HG02885 (cell line): ENCODE results near the gene MRPL14.

ENCODE experiments used
- ATAC-seq: cut with Tn5 transposase; IDR thresholded peaks from one replicate; pipeline ENCODE4 v1.9.1; 2021; ENCODE audit warnings: mild to moderate bottlenecking; ENCODE audit not compliant: unreplicated experiment, poor library complexity

The MRPL14 gene

DNA sequence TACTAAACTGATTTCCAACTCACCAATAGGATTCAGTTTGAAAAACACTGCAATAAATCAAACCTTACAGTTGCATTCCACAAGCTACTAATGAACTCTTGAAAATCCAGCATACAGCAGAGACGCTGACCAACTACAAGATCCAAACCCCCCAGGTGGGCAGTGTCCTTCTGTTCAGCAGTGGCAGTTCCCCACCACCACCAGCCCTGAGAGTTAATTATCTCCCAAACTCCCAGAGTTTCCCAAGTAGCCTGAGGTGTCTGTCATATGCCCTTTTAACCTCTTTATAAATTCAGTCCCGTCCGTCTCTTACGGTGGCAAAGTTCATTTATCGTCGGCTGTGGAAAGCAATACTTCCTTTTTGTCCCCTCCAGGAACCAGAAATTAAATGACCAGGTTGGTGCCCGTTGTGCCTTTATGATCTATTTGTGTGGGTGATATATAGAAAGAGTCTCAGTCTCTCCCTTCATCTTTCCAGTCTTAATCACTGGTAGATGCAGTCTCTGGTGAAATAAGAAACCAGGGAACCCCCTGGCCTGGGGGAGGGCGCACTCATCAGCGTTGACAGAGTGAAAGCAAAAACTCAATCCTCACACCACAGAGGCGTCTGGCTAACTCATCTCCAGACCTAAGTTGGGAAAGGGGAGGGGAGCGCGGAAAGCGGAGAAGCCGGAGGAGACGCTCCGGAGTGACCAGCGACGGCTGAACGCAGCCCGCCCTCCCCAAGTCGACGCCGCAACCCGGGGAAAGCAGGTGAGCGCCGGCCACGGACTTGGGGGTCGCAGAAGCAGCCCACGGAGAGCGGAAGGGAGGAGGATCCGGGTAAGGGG, 717 bp downstream of the MRPL14 start:
- ATAC-seq: peak; percentile 31

DNA sequence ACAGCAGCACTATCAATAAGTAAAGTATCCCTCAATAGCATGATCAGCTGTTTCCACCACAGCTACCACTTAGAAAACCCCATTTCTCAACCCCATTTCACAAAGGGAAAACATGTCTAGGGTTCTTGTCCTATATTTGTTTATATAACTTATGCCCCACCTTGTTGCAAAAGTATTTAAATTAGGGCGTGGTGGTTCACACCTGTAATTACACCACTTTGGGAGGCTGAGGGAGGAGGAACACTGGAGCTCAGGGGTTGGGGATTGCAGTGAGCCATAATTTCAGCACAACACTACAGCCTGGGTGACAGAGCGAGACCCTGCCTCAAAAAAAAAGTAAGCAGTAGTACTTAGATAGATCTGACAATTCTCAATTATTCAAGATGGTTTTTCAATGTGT, 3.7 kb downstream of the MRPL14 start:
- no peak for ATAC-seq

- ATAC-seq: no peak
Observed at GRCh38 chr6:44122801-44123200, 4.5 kb downstream of the MRPL14 start.

GRCh38 chr6:44120692-44121443, 6.4 kb downstream of the MRPL14 start:
- ATAC-seq: no peak

DNA sequence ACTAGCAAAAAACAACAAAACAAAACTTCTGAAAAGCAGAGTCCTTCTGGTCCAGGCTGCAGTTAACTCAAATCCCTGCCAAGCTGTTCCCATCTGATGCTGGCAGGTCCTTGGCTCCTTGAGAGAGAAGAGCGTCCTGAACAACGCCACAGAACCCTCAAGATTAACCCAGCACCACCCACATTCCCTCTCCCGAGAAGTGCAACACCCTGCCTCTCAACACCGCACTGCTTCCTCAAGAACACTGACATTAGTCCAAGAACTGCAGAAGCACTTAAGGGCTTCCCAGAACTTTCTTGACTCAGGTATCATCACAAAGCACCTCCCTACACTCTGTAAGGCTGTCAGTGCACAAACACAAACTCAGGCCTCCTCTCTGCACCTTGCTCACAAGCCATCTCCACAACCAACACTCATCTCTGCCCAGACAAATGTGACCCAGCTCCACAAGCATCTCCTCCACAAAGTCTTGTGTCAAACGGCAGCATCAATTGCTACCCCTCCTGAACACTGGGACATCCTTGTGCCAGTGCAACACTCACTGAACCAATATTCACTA, 7.5 kb downstream of the MRPL14 start:
- ATAC-seq: no peak

GRCh38 chr6:44117397-44118128, 9.7 kb downstream of the MRPL14 start:
- no peak for ATAC-seq

DNA sequence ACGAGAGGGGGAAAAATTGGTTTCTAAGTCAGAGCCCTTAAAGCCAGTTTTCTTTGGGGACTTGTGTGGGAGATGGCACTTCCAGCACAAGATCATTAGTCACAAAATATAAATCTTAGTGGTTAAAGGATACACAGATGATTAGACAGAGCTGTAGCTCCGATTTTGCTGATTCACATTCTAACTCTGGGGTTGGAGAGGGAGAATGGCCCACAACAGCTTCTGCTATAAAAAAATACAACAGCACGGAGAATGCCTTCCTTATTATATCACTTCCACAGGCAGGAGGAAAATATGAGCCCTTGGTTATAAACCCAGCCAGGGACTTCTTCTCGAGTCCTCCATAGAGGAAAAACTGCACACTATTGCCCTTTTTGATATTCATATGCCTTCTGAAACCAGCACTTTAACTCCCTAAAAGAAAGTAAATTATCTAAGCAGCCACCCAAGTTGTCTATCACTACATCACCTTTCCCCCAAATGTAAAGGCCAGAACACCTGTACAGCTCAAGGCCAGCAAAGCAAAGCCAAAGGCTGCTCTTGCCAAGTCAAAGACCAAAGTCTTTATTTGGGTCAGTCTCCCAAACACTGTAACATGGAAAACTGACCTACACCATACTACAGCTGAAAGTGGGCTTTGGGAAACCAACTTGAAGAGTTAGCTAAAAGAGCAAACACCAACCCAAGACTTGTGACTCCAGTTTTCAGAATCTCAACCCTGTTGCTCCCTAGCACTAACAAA, 10.4 kb downstream of the MRPL14 start:
- no peak for ATAC-seq

- ATAC-seq: no peak
Observed at GRCh38 chr6:44115866-44116265, 11.4 kb downstream of the MRPL14 start.

GRCh38 chr6:44113414-44113813, 13.8 kb downstream of the MRPL14 start:
- no peak for ATAC-seq

DNA sequence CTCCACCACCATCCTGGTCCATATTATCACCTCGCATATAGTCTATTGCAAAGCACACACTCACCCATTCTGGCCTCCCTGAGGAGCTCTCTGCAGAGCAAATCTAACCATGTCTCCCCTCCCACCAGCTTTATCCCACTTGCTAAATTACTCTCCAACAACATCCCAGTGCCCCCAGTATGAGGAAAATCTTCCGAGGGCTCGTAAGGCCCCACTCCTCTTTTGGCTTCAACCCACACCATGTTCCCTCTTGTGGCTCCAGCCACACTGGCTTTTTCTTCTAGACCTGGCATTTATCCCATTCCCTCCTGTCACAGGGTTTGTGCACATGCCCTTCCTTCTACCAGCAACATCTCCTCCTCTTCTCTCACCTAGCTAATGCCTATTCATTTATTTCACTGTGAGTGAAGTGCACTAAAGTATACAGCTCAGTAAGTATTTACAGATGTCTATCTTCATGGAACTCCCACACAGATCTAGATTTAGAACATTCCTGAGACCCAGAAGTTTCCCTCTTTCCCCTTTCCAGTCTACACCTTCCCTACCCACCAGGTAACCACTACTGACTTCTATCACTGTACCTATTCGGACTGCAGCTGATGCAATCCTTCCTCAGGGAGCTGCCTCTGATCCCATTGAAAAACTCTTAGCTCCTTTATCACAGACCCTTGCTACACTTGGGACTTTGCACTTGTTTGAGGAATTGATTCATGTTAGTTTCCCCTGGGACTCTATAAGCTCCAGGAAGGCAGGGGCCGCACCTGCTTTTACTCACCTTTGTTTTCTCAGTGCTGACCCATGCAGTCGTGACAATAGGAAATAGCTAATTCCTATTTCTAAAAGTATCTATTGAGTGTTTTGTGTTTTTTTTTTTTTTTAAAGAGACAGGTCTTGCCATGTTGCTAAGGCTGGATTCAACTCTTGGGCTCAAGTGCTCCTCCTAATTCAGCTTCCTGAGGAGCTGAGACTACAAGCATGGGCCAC, 15.5 kb downstream of the MRPL14 start:
- no peak for ATAC-seq

- ATAC-seq: no peak
Observed at GRCh38 chr6:44110966-44111365, 16.3 kb downstream of the MRPL14 start.

DNA sequence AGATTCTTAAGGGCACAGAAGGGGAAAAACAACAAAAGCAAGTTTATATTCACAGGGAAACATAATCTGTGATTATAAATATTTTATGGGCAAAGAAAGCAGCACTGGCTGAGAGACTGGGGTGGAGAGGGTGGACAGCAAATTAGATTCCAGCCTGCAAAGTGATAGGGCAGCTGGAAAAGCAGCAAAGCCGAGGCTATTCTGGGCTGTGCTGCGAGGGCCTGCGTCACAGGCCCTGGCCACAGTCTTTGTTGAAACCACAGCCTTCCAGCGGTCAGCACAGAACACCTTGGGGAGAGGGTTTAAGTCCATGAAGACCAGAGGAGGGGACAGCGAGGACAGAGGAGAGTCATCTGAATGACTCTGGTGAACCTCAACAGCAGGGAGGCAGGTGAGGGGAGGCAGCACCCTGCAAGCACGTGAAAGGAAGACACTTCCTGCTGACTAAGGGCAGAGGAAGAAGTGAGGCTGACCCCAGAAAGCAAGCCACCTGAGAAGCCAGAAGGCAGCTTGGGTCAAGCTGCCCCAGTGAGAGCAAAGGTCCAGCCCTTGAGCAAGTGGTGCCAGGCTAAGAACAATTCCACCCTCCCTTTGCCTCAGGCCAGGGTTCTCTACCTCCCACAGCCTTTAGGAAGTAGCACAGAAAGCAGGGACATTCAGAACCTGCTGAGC, 17.1 kb downstream of the MRPL14 start:
- no peak for ATAC-seq

GRCh38 chr6:44109212-44109611, 18.0 kb downstream of the MRPL14 start:
- ATAC-seq: no peak

- ATAC-seq: no peak
Observed at GRCh38 chr6:44108471-44108870, 18.8 kb downstream of the MRPL14 start.

DNA sequence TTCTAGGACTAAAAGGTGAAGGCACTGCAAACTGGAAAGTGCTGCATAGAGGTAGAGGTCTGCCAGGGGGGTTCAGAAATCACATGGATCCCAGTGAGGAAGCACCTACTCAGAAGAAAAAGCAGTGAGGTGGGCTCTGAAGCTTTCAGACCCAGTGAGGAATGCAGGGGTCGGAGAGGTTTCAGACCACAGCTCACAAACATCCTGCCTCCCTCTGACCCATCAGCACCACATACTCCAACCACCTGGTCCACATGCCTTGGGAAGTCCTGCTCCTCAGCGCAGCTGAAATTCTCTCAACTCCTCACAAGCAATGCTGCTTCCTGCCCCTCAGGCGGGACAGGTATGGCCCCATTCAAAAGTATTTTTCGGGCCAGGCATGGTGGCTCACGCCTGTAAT, 20.2 kb downstream of the MRPL14 start:
- ATAC-seq: no peak

- no peak for ATAC-seq
Observed at GRCh38 chr6:44105993-44106740, 21.1 kb downstream of the MRPL14 start.

- no peak for ATAC-seq
Observed at GRCh38 chr6:44105146-44105545, 22.1 kb downstream of the MRPL14 start.
